Ectodermal cell (in vitro differentiated cells): ENCODE measurements around the gene COQ8A.

ENCODE experiments used
- H3K27ac ChIP-seq: 2 replicates; pipeline ENCODE4 v1.7.0; 2013; ENCODE audit warnings: mild to moderate bottlenecking, low read depth, low read length; ENCODE audit not compliant: insufficient read depth, poor library complexity, severe bottlenecking
- H3K27me3 ChIP-seq: 2 replicates; pipeline ENCODE4 v1.7.0; 2013; ENCODE audit warnings: mild to moderate bottlenecking, low read length; ENCODE audit not compliant: insufficient read depth, control insufficient read depth, poor library complexity, severe bottlenecking
- H3K36me3 ChIP-seq: one replicate; pipeline ENCODE4 v1.7.0; 2013; ENCODE audit warnings: low read length; ENCODE audit not compliant: control insufficient read depth, insufficient read depth
- H3K4me1 ChIP-seq: one replicate; pipeline ENCODE4 v1.7.0; 2013; ENCODE audit warnings: low read length; ENCODE audit not compliant: control insufficient read depth, insufficient read depth
- H3K4me3 ChIP-seq: 2 replicates; pipeline ENCODE4 v1.7.0; 2013; ENCODE audit warnings: low read depth, low read length, control low read depth; ENCODE audit not compliant: insufficient read depth
- H3K9me3 ChIP-seq: 2 replicates; pipeline ENCODE4 v1.7.0; 2013; ENCODE audit warnings: mild to moderate bottlenecking, low read length, moderate library complexity; ENCODE audit not compliant: control insufficient read depth
- WGBS, 2 experiments: methylation state at CpG; one replicate each; pipeline ENCODE4 v1.1.7; 2013; ENCODE audit warnings: missing lambda C conversion rate in 2 of 2; 5-methylcytosine and 5-hydroxymethylcytosine counted together

Gene COQ8A

DNA sequence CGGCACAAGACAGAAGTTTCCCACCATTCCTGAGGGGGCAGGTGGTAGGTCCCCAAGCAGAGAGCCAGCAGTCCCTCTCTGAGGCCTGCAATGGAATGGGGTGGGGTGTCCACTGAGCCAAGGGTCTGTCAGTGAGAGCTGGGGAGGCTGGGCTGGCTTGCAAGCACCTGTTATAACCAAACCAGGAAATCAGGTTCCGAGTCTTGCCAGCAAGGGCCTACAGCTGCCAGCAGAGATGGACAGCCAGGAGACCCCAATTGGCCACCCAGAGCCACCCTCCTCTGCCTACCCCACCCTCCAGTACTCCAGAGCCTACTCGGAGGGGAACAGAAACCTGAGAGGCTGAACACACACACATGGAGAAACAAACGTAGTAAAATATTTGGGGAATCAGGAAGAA is 37.5 kb upstream of the COQ8A start:
- 84 to 99% methylated on average over 3 of the region's 4 CpGs for WGBS, 2 experiments
- H3K27ac ChIP-seq = no peak overlapping the region

GRCh38 chr1:226903819-226904716 is 36.0 kb upstream of the COQ8A start:
- Histone ChIP-seq H3K4me1 (no peaks in the 10 kb centered on the region), H3K27me3 (no peaks in the 10 kb centered on the region), H3K9me3 (no peaks in the 10 kb centered on the region), H3K4me3 (no peak overlapping the region), H3K36me3 (peaks cover 3% of the 10 kb centered on the region), H3K27ac (no peak overlapping the region)
- WGBS, 2 experiments = 85 to 86% methylated on average over 12 of the region's 12 CpGs

More for the DNA sequence above, 37.5 kb upstream of the COQ8A start:
- Histone ChIP-seq H3K4me1 (no peaks in the 10 kb centered on the region), H3K36me3 (peaks cover 3% of the 10 kb centered on the region), H3K27me3 (no peaks in the 10 kb centered on the region), H3K4me3 (no peak overlapping the region), H3K9me3 (no peaks in the 10 kb centered on the region)

DNA sequence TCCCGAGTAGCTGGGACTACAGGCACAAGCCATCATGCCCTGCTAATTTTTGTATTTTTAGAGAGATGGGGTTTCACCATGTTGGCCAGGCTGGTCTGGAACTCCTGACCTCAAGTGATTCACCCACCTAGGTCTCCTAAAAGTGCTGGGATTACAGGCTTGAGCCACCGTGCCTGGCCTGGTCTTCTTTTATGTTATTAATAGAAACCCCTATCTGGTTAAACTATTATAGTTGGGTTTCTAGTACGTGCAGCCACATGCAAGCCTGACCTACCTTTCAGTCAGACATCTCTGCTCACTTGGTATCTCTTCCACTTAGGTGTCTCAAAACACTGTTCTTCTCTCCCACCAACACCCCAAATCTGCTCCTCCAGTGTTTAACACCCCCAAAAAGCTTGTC is 35.3 kb upstream of the COQ8A start:
- H3K36me3 ChIP-seq = peaks cover under 1% of the 10 kb centered on the region
- no peaks in the 10 kb centered on the region for H3K27me3 ChIP-seq
- H3K4me1 ChIP-seq = no peaks in the 10 kb centered on the region
- no peak overlapping the region for H3K4me3 ChIP-seq
- H3K27ac ChIP-seq = no peak overlapping the region
- 91 to 98% methylated on average over 2 to 3 of the region's 3 CpGs for WGBS, 2 experiments
- no peaks in the 10 kb centered on the region for H3K9me3 ChIP-seq

DNA sequence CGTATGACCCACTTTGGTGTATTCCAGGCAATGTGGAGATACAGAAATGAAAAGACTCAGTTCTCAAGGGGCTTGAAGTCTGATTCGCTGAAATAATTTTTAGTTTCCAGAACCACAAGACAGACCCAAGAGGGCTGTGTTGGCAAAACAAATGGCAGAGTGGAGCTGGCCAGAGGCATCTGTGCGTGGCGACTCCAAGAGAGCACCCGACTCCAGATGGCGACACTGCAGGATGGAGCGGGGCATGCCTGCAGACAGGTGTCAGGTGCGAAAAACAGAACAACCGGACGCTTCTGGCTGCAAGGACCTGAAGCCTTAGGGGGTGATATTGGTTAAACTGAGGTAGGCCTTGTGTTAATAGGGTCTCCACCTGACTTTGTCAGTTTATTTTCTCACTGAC is 31.7 kb upstream of the COQ8A start:
- 95 to 97% methylated on average over 10 of the region's 10 CpGs for WGBS, 2 experiments
- H3K9me3 ChIP-seq = no peaks in the 10 kb centered on the region
- no peak overlapping the region for H3K27ac ChIP-seq
- H3K4me3 ChIP-seq = no peak overlapping the region
- no peaks in the 10 kb centered on the region for H3K4me1 ChIP-seq
- no peaks in the 10 kb centered on the region for H3K27me3 ChIP-seq
- H3K36me3 ChIP-seq = no peaks in the 10 kb centered on the region

DNA sequence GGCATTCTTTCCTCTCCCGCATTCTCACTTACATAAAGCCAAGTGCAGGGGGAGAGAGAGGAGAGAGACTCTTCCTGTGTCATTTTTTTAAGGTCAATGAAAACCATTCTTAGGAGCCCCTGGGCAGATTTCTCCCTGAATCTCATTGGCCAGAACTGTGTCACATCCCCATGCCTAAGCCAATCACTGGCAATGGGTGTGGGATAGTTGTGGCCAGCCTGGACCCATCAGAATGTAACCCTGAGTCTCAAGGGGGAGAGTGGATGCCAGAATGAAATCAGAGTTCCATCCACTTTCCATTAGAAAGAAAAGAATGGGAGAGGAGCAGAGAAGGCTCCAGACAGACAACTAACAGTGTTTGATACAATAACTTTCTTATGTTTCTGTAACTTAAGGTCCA is 31.2 kb upstream of the COQ8A start:
- no peak overlapping the region for H3K27ac ChIP-seq
- no peaks in the 10 kb centered on the region for H3K4me1 ChIP-seq
- H3K27me3 ChIP-seq = no peaks in the 10 kb centered on the region
- H3K36me3 ChIP-seq = no peaks in the 10 kb centered on the region
- no peaks in the 10 kb centered on the region for H3K9me3 ChIP-seq
- H3K4me3 ChIP-seq = no peak overlapping the region
- 92 to 100% methylated on average over 1 of the region's 1 CpG for WGBS, 2 experiments

GRCh38 chr1:226912587-226913176 is 27.4 kb upstream of the COQ8A start:
- Histone ChIP-seq H3K27ac (no peak overlapping the region), H3K27me3 (no peaks in the 10 kb centered on the region), H3K4me3 (no peak overlapping the region), H3K9me3 (no peaks in the 10 kb centered on the region), H3K4me1 (no peaks in the 10 kb centered on the region), H3K36me3 (no peaks in the 10 kb centered on the region)
- 56 to 62% methylated on average over 13 of the region's 13 CpGs for WGBS, 2 experiments

GRCh38 chr1:226915672-226915995 is 24.5 kb upstream of the COQ8A start:
- no peaks in the 10 kb centered on the region for H3K9me3 ChIP-seq
- H3K4me3 ChIP-seq = no peak overlapping the region
- no peaks in the 10 kb centered on the region for H3K36me3 ChIP-seq
- H3K27me3 ChIP-seq = no peaks in the 10 kb centered on the region
- H3K4me1 ChIP-seq = no peaks in the 10 kb centered on the region
- no peak overlapping the region for H3K27ac ChIP-seq
- 70 to 71% methylated on average over 3 of the region's 3 CpGs for WGBS, 2 experiments

DNA sequence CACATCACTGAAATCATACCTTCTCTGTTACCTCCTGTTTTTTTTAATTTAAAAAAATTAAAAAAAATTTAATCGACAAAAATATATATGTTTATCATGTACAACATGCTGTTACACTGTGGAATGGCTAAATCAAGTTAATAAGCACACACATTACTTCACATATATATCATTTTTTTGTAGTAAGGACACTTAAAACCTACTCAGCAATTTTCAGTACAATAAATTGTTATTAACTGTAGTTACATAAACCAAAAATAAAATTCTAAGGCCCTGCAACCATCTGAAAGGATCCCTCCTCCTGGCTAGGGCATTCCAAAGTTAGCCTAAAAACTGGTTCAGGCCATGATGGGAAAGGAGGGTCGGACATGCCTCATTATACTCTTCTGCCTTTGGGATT is 23.6 kb upstream of the COQ8A start:
- Histone ChIP-seq H3K4me1 (no peaks in the 10 kb centered on the region), H3K4me3 (no peak overlapping the region), H3K27me3 (no peaks in the 10 kb centered on the region), H3K27ac (no peak overlapping the region), H3K9me3 (no peaks in the 10 kb centered on the region), H3K36me3 (no peaks in the 10 kb centered on the region)
- 87 to 89% methylated on average over 1 of the region's 2 CpGs for WGBS, 2 experiments

GRCh38 chr1:226919587-226919986 is 20.5 kb upstream of the COQ8A start:
- WGBS, 2 experiments = 93 to 97% methylated on average over 4 of the region's 5 CpGs
- H3K27ac ChIP-seq = no peak overlapping the region
- H3K27me3 ChIP-seq = no peaks in the 10 kb centered on the region
- no peaks in the 10 kb centered on the region for H3K36me3 ChIP-seq
- H3K4me1 ChIP-seq = no peaks in the 10 kb centered on the region
- no peaks in the 10 kb centered on the region for H3K9me3 ChIP-seq
- H3K4me3 ChIP-seq = no peak overlapping the region

DNA sequence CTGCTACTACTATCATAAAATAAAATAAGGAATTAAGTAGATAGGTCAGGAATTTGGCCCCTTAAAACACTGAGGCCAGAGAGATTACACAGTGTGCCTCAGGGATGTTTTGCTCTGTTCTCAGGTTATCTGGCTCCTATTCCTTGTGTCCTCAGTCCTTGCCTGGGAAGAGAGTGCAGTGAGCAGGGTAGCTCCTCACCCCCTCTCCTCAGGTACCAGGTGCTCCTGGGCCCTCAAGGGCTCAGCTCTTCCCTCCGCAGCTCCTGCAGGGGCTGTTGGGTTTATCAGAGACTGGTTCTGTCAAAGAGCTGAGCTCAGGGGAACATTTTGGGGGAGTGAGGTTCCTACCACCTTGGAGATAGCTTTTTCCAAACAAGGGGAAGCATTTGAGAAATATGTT is 20.1 kb upstream of the COQ8A start:
- no peaks in the 10 kb centered on the region for H3K36me3 ChIP-seq
- 93 to 94% methylated on average over 1 of the region's 1 CpG for WGBS, 2 experiments
- H3K27ac ChIP-seq = no peak overlapping the region
- no peak overlapping the region for H3K4me3 ChIP-seq
- no peaks in the 10 kb centered on the region for H3K27me3 ChIP-seq
- no peaks in the 10 kb centered on the region for H3K4me1 ChIP-seq
- H3K9me3 ChIP-seq = no peaks in the 10 kb centered on the region
